NT2/D1 (cell line): Measurements from ENCODE around the gene CCN6.

Source experiments
- SUZ12 ChIP-seq: IDR thresholded peaks from 2 replicates; pipeline ENCODE4 v1.6.1; 2011; ENCODE audit not compliant: insufficient read length, insufficient read depth; ENCODE audit errors: extremely low read depth
- YY1 ChIP-seq: IDR thresholded peaks from 2 replicates; pipeline ENCODE4 v1.6.1; 2011; ENCODE audit not compliant: insufficient read length, insufficient read depth
- ZNF274 ChIP-seq: IDR thresholded peaks from 2 replicates; pipeline ENCODE4 v1.6.1; 2011; ENCODE audit warnings: mild to moderate bottlenecking, low read depth, low read length

- TF ChIP-seq SUZ12 (no peak), ZNF274 (no peak), YY1 (no peak)
Measured at GRCh38 chr6:112033791-112034615, 19.9 kb upstream of the CCN6 start.
